G401.6 (cell line): Measurements from ENCODE around the gene DCPS.
A peak's percentile ranks its signal among the peaks of the same experiment; 100 is the strongest.
"Not testable (repeated sequence)": the region's sequence is repeated elsewhere in the genome, so short reads cannot be mapped to it uniquely, and the experiment has no call there.

Source experiments
- FAIRE-seq: peaks from 2 replicates; lab custom pipeline; 2012; peaks lifted over from hg19 to GRCh38; lab: Jason Lieb, UNC

DCPS gene

GRCh38 chr11:126303623-126304456, at the start of gene DCPS:
Gene DCPS (plus strand): TSS chr11:126304060. CDS start chr11:126304081, 21 bp downstream.
- FAIRE-seq, result peak; percentile 50

- no peak for FAIRE-seq
These were observed 49.0 kb upstream of the DCPS start for GRCh38 chr11:126254819-126255218.

GRCh38 chr11:126255507-126255906, 48.4 kb upstream of the DCPS start:
- FAIRE-seq, result not testable (repeated sequence)

GRCh38 chr11:126256216-126256615, 47.6 kb upstream of the DCPS start:
- FAIRE-seq, result no peak

GRCh38 chr11:126257144-126257543, 46.7 kb upstream of the DCPS start:
- FAIRE-seq, result no peak

GRCh38 chr11:126257764-126258163, 46.1 kb upstream of the DCPS start:
- FAIRE-seq, result no peak

- no peak for FAIRE-seq
These were observed 41.6 kb upstream of the DCPS start for GRCh38 chr11:126262216-126262615.

GRCh38 chr11:126263489-126263888, 40.4 kb upstream of the DCPS start:
- no peak for FAIRE-seq

- no peak for FAIRE-seq
These were observed 38.0 kb upstream of the DCPS start for GRCh38 chr11:126265811-126266210.

GRCh38 chr11:126267650-126268049, 36.2 kb upstream of the DCPS start:
- FAIRE-seq, result no peak

- no peak for FAIRE-seq
These were observed 35.5 kb upstream of the DCPS start for GRCh38 chr11:126268361-126268707.

- FAIRE-seq, result peak; percentile 98
These were observed 34.9 kb upstream of the DCPS start, which contains the start of the genes FOXRED1 and SRPRA for GRCh38 chr11:126268708-126269579. Gene FOXRED1 (plus strand): TSS chr11:126269154. CDS start chr11:126269207, 53 bp downstream. Gene SRPRA (minus strand): TSS chr11:126268895. CDS start chr11:126268804, 91 bp downstream.

GRCh38 chr11:126277322-126277721, 26.5 kb upstream of the DCPS start:
- FAIRE-seq, result no peak

- FAIRE-seq, result no peak
These were observed 26.1 kb upstream of the DCPS start for GRCh38 chr11:126277780-126278179.

GRCh38 chr11:126279191-126279590, 24.7 kb upstream of the DCPS start:
- FAIRE-seq, result no peak

GRCh38 chr11:126280595-126280994, 23.3 kb upstream of the DCPS start:
- no peak for FAIRE-seq

- FAIRE-seq, result no peak
These were observed 22.6 kb upstream of the DCPS start for GRCh38 chr11:126281245-126281644.

- FAIRE-seq, result no peak
These were observed 22.1 kb upstream of the DCPS start for GRCh38 chr11:126281666-126282175.

- no peak for FAIRE-seq
These were observed 21.5 kb upstream of the DCPS start for GRCh38 chr11:126282361-126282735.

- no peak for FAIRE-seq
These were observed 20.9 kb upstream of the DCPS start, which contains the start of gene TIRAP for GRCh38 chr11:126282736-126283591. Gene TIRAP (plus strand): TSS chr11:126283093. CDS start chr11:126290895, 7,802 bp downstream.

- FAIRE-seq, result no peak
These were observed 19.0 kb upstream of the DCPS start for GRCh38 chr11:126284829-126285228.

- FAIRE-seq, result no peak
These were observed 15.6 kb upstream of the DCPS start for GRCh38 chr11:126288237-126288636.
